NCI-H774 (cell line): Measurements from ENCODE around the gene HAVCR2.

Source experiments
- DNase-seq: peaks from one replicate; lab custom pipeline; 2025; lab: John Stamatoyannopoulos, UW

HAVCR2 gene

DNA sequence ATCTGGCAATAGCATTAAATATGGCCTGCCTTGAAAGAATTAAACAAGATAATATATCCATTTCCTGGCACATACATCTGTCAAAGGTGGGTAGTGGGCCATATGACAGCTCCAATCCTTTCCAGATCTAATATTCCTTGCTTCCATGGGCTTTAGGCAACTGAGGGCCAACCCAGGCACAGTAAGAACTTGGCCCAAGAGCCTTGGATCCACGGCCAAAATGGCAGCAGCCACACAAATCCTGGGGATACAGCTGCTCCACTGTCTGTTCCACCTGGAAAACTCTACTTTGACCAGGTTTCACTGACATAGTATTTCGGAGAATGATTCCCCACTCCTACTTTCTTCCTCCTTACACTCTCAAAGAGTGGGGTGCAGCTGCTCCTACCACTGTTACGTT lies 63.2 kb downstream of the HAVCR2 start:
- no peak for DNase-seq

DNA sequence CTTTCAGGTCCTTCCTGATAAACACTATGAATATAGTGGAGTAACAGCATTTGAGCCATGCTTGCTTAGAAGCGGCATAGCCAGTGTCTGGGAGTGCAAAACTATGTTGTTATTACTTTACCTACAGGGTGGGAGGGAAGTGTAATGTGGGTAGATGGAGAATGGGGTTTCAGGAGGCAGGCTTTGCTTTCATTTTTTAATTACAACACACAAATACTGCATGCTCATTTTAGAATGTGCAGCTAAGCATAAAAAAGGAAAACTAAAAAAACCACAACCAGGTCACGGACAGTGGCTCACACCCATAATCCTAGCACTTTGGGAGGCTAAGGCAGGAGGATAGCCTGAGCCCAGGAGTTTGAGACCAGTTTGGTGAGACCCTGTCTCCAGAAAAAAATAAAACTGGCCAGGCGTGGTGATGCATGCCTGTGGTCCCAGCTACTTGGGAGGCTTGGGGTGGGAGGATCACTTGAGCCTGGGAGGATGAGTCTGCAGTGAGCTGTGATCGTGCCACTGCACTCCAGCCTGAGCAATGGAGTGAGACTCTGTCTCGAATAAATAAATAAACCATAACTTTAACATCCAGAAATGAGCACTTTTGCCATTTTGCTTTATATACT lies 70.2 kb downstream of the HAVCR2 start:
- no peak for DNase-seq
